Right lobe of liver (tissue), 4 donors: ENCODE data around the gene CLASRP.

ENCODE experiments used
- CTCF ChIP-seq, 4 donors: fragments of 200-600 bp in 3 of 4; fragments of 450-650 bp in 1 of 4; IDR thresholded peaks; one replicate each; pipeline versions ENCODE4 v1.5.1 to v1.8.0; 2016 to 2022; ENCODE audit warnings: antibody characterized with exemption in 4 of 4, mild to moderate bottlenecking in 2 of 4
- POLR2A ChIP-seq: fragments of 450-650 bp; IDR thresholded peaks from one replicate; pipeline ENCODE4 v1.6.1; 2017; ENCODE audit warnings: antibody characterized with exemption, mild to moderate bottlenecking
- donor health status: DM: no; HTN: no; CAD: no.
- donor health status: DM: no; HTN: no; CAD: no.
- donor health status: DM: no; HTN: yes; CAD: no.

GRCh38 chr19:45101806-45102205 is 63.0 kb downstream of the CLASRP start:
- TF ChIP-seq POLR2A (no peak), CTCF (IDR thresholded peaks at IDR 0.05) (no peak)
